Fibroblast of the aortic adventitia (primary cell): ENCODE measurements around the gene BMX. TPM values are rescaled to one million over a fixed set of nuclear protein-coding genes. Genes with fewer than 3 reads are reported as not detected.

Source experiments
- DNase-seq: peaks from one replicate; pipeline ENCODE4 v3.0.0-alpha.2; 2010; ENCODE audit warnings: low read depth
- H3K4me3 ChIP-seq: 2 replicates; pipeline ENCODE4 v1.5.1; 2011; ENCODE audit warnings: low read depth, mild to moderate bottlenecking, control low read depth, low read length, moderate library complexity
- CTCF ChIP-seq: IDR thresholded peaks from 2 replicates; pipeline ENCODE4 v1.5.1; 2011; ENCODE audit warnings: mild to moderate bottlenecking, low read length, control low read depth, inconsistent platforms; ENCODE audit not compliant: insufficient read depth
- total RNA-seq: library from RNA; depleted of rRNA; stranded (reverse); fragments of >200 nt; gene quantifications from 2 replicates; pipeline ENCODE4 v1.2.3, GENCODE V29; 2012; ENCODE audit warnings: low replicate concordance

The BMX gene
- total RNA-seq, 1 donor: 0.18 TPM

GRCh38 chrX:15530318-15530717 is 29.7 kb downstream of the BMX start:
- no peak for TF ChIP-seq CTCF

GRCh38 chrX:15546745-15547144 is 46.1 kb downstream of the BMX start:
- TF ChIP-seq CTCF: no peak
- no peak overlapping the region for H3K4me3 ChIP-seq
- DNase-seq: no peak

More at GRCh38 chrX:15530318-15530717, 29.7 kb downstream of the BMX start:
- no peak overlapping the region for H3K4me3 ChIP-seq
- no peak for DNase-seq

- DNase-seq: no peak
- TF ChIP-seq CTCF: no peak
- H3K4me3 ChIP-seq: no peak overlapping the region
These were observed 46.7 kb downstream of the BMX start for GRCh38 chrX:15547356-15547755.

GRCh38 chrX:15549189-15550012 is 48.8 kb downstream of the BMX start:
- no peak overlapping the region for H3K4me3 ChIP-seq
- TF ChIP-seq CTCF: no peak
- no peak for DNase-seq

GRCh38 chrX:15559227-15559626 is 58.6 kb downstream of the BMX start:
- TF ChIP-seq CTCF: no peak
- no peak overlapping the region for H3K4me3 ChIP-seq
- DNase-seq: no peak

GRCh38 chrX:15560924-15561323 is 60.3 kb downstream of the BMX start:
- TF ChIP-seq CTCF: no peak
- no peak overlapping the region for H3K4me3 ChIP-seq
- DNase-seq: no peak
